GM18519 (cell line): Measurements from ENCODE around the gene PIGZ.
"Not testable (repeated sequence)": the region's sequence is repeated elsewhere in the genome, so short reads cannot be mapped to it uniquely, and the experiment has no call there.

ENCODE experiments used
- ATAC-seq: cut with Tn5 transposase; IDR thresholded peaks from one replicate; pipeline ENCODE4 v1.9.1; 2021; ENCODE audit warnings: mild to moderate bottlenecking, moderate library complexity; ENCODE audit not compliant: unreplicated experiment, low FRiP score

PIGZ gene

DNA sequence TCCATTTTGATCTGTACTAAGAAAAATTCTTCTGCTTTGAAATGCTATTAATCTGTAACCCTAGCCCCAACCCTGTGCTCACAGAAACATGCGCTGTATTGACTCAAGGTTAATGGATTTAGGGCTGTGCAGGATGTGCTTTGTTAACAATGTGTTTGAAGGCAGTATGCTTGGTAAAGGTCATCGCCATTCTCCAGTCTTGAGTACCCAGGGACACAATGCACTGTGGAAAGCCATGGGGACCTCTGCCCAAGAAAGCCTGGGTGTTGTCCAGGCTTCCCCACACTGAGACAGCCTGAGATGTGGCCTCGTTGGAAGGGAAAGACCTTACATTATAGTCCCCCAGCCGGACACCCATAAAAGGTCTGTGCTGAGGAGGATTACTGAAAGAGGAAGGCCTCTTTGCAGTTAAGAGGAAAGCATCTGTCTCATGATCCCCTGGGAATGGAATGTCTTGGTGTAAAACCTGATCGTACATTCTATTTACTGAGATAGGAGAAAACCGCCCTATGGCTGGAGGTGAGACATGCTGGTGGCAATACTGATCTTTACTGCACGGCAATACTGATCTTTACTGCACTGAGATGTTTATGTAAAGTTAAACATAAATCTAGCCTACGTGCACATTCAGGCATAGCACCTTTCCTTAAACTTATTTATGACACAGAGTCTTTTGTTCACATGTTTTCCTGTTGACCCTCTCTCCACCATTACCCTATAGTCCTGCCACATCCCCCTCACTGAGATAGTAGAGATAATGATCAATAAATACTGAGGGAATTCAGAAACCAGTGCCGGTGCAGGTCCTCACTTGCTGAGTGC, 6.3 kb downstream of the PIGZ start:
- no peak for ATAC-seq

DNA sequence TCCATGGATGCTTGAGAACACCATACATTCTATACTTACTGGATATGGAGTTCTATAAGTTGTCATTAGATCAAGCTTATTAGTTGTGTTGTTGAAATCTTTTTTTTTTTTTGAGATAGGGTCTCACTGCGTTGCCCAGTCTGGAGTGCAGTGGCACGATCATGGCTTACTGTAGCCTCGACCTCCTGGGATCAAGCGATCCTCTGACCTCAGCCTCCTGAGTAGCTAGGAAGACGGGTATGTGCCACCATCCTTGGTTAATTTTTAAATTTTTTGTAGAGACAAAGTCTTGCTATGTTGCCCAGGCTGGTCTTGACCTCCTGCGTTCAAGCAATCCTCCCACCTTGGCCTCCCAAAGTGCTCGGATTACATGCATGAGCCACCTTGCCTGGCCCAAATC, 13.8 kb downstream of the PIGZ start:
- no peak for ATAC-seq

DNA sequence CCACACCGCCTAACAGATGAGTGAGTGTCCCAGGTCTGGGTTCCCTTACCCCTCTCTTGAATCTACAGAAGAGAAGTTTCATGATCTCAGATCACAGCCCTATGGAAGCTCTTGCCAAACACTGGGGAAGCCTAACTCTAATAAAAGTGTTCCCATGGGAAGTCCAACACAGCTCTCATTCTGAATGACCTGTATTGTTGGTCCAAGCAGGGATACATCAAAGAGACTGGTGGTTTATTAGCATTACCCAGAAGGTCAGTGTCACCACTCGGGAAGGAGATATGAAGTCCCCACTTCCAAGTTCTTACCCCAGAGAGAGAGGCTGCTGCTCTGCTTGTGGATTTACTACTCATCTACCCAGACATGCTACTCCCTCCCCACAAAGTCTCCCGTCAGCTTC, 17.3 kb downstream of the PIGZ start:
- no peak for ATAC-seq

DNA sequence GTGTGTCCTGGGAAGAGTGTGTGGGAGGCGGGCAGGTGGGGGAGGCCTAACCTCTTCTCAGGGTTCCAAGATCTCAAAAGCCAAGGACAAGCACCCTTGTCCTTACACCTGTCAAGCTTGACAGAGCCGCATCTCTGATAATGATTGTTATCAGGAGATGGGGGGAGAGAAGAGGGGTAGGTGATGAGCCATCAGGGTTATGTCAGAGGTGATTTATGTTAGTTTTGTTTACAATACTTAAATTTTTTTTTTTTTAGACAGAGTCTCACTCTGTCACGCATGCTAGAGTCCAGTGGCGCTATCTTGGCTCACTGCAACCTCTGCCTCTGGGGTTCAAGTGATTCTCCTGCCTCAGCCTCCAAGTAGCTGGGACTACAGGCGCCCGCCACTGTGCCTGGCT, 18.9 kb downstream of the PIGZ start:
- ATAC-seq = no peak

DNA sequence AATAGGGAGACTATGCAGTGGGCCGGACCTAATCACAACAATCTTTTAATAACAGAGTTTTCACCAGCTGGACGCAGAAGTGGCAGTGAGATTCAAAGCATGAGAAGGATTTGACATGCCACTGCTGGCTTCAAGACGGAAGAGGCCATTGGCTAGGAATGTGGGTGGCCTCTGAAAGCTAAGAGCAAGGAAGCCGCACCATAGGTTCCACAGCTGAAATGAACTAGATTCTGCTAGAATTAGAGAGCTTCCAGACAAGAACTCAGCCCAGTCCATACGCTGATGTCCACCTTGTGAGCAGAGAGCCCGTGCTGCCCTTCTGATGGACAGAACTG, 19.4 kb downstream of the PIGZ start:
- no peak for ATAC-seq

DNA sequence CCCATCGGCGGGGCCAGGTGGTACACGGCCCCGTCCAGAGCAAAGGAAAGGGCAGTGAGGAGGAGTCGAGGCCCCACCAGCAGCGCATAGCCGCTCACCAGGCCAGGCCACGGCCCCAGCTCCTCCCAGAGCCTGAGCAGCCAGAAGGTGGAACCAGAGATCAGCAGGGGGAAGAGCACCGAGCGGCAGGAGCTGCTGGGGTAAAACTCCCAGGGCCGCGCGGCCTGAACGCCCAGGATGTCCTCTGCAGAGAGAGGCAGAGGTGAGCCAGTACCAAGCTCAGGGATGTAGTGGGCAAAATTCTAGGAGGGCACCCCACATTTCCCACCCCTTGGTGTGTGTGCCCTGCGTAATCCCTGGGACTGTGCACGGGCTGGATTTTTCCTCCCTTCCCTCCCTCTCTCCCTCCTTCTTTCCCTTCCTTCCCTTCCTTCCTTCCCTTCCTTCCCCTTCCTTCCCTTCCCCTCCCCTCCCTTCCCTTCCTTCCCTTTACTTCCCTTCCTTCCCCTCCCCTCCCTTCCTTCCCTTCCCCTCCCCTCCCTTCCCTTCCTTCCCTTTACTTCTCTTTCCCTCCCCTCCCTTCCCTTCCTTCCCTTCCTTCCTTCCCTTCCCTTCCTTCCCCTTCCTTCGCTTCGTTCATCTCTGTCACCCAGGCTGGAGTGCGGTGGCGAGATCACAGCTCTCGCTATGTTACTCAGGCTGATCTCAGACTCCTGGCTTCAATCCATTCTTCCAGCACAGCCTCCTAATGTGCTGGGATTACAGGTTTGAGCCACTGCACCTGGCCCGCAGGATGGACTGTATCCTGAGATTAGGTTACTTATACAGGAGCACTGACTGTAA, 20.0 kb downstream of the PIGZ start:
- no peak for ATAC-seq

DNA sequence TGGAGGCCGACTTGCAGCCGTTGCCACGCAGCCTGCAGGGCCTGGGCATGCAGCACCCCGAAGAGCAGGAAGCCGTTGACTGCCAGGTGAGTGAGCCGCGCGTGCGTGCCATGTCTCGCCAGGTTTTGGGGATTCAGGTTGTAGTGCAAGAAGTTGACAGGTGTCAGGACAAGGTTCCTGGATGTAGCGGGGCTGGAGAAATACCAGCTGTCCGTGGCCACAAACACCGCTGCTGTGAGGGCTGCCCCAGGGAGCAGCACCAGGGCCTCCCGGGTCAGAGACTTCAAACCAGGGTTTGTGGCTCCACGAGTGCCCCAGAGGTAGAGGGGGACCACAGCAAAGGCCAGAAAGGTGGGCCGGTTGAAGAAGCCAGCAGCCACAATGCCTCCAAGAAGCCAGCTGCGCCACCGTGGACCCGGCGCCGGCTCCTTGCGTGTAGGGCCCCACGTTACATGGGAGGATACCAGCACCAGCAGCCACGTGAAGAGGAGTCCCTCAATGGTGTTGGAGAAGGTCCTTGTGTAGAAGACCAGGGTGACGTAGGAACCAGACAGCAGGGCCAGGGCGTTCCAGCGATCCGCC, 20.7 kb downstream of the PIGZ start:
- no peak for ATAC-seq

DNA sequence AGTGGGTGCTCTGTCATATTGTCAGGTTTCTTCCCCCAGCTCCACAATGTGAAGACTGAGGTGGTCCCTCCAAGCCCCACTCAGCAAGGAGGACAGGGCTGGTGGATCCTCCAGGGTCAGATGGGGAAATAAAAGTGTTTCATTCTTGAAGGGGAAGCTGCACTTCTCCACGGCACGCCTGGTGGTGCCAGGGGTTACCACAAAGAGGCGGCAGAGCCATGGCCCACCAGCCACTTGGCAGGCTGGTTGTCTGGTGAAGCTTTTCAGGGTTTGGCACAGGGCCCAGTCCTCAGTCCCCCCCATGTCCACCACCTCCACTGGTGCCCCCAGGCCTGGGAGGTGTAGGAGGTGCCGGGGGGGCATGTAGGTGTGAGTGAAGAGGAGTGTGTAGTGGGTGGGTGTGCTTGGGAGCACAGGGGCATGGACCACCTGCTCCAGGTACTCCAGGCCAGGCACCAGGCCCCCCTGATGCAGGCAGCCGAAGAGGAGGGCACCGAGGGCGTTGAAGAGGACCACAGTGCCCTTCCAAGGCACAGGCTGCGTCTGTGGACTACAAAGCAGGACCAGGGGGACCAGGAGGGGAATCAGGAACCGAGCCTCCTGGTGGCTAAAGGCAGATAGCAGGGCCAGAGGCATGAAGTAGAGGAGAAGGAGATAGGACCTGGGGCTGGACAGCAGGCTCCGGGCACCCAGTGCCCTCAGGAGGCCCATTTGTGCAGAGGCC, 21.3 kb downstream of the PIGZ start:
- no peak for ATAC-seq

DNA sequence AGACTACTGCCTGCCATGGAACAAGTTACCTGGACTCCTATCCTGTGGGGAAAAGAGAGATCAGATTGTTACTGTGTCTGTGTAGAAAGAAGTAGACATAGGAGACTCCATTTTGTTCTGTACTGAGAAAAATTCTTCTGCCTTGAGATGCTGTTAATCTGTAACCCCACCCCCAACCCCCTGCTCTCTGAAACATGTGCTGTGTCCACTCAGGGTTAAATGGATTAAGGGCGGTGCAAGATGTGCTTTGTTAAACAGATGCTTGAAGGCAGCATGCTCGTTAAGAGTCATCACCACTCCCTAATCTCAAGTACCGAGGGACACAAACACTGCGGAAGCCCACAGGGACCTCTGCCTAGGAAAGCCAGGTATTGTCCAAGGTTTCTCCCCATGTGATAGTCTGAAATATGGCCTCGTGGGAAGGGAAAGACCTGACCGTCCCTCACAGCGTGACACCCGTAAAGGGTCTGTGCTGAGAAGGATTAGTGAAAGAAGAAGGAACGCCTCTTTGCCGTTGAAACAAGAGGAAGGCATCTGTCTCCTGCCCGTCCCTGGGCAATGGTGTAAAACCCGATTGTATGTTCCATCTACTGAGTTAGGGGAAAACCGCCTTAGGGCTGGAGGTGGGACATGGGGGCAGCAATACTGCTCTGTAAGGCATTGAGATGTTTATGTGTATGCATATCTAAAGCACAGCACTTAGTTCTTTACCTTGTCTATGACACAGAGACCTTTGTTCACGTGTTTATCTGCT, 24.4 kb downstream of the PIGZ start:
- not testable (repeated sequence) for ATAC-seq

DNA sequence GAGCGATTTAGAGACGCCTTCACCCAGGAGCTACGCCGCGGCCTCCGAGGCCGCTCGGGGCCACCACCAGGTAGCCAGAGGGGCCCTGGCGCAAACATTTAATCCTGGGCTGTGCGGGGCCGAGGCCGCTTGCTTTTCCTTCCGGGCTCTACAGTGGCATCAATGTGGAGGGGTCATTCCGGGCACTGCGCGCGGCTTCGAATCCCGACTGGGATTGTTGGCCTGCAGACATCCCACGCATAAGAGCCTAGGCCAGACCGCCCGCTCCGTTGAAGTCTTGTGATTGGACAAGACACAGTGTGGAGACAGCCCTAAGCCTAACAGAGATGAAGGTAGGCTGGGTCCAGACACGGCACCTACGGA, 25.7 kb downstream of the PIGZ start:
- peak; percentile 8 for ATAC-seq

DNA sequence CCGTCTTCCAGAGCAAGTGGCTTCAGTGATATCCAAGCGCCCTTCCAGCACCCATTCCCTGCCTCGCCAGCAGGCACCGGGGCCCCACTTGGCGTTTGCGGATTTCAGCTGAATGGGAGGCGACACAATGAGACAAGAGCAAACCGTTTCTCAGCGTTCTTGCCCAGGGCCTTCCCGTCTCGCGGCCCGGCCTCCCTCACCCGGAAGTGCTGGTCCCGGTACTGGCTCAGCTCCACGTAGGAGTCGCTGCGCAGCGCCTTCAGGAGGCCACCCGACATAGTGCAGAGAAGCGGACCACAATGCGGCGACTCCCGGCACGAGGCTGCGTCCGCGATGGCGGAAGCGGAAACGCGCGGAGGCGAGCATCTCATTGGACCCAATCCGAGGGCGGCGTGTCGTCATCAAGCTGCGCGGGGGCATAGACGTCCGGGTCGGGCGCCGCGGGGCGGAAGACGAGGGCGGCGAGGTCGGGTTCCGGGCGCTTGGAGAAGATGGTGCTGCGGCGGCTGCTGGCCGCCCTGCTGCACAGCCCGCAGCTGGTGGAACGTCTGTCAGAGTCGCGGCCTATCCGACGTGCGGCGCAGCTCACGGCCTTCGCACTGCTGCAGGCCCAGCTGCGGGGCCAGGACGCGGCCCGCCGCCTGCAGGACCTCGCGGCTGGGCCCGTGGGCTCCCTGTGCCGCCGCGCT, 26.3 kb downstream of the PIGZ start, which contains the start of gene NCBP2:
Gene NCBP2, minus strand, starts transcription at position 303 of the 689 bp plus-strand sequence. Its CDS starts 25 bp downstream, at position 278.
- ATAC-seq = peak; percentile 91

DNA sequence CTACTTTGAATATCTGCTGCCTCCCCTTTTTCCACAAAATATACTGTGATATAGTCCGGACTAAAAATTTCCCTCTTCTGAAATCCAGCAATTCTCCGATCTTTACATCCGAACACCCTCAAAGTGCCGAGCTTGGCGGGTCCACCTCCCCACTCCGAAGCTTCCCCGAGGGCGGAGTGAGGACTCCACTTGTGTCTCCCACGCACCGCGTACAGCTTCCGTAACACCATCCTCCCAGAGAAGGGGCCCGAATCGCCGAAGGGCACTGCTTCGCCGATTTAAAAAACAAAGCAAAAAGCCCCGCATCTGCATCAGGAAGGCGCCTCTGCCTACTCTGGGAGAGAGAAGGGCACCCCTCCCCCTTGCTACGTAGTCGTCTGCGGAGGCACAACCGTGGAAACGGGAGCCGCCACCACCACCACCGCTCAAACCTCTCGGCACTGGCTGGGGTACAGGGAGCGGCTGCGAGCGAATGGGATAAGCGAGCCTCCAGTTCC, 26.9 kb downstream of the PIGZ start:
- ATAC-seq = peak; percentile 5

DNA sequence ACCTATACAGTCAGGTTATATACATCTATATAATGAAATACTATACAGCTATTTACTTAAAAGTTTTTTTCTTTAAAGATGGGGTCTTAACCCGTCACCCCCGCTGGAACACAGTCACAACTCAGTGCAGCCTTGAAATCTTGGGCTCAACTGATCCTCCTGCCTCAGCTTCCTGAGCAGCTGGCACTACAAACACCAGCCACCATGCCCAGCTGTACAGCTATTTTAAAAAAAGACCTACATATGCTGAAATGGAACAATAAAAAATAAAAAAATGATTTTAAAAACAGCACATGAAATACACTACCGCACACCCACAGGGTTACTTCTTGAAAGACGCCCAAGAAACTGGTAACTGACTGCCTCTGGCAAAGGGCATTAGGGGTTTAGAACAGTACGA, 30.1 kb downstream of the PIGZ start:
- ATAC-seq = no peak

DNA sequence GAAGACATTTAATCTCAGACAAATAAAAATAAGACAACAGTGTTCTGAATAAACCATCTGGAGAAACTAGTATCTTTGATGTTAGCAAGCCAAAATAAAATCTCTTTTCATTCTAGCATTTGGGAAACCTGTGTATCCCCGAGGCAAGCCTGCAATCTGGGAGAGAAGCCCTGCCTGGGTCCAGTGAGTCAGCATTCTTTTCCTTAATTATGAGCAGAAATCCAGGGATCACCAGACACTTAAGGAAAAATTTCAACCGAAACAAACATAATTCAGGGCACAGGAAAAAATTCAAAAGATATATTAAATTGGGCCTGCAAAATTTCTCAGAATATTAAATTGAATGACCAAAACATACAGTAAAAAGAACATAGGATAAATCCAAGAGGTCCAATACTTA, 30.5 kb downstream of the PIGZ start:
- ATAC-seq = no peak

DNA sequence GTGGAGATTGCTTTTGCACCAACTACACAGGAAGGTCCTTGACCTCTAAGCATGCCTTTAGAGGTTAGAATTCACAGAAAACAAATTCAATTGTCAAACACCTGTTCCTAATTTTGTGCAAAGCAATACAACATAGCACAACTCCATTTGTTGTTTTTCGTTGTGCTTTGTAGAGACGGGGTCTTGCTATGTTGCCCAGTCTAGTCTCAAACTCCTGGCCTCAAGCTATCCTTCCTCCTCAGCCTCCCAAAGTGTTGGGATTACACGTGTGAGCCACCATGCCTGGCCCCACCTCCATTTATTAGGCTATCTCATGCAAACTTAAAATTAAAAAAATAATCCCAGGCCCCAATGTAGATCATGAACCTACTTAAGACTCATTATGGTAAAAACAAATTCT, 32.3 kb downstream of the PIGZ start:
- no peak for ATAC-seq

DNA sequence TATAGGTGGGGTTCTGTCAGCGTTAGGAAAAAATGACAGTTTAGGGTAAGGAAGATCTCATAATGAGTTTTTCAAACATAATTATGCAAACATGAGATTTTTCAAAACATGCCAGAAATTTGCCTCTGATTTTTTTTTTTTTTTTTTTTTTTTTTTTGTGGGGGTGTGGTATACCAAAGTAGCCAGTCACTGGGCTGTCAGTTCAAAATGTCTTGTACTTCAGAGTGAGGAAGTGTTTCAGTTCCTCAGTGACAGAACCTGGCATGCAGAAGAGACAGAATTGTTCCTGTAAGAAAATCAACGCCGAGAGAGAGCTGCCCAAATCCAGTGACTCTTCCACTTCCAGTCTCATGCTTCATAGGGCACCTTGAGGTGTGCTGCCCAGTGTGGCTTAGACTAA, 36.0 kb downstream of the PIGZ start:
- ATAC-seq = no peak

DNA sequence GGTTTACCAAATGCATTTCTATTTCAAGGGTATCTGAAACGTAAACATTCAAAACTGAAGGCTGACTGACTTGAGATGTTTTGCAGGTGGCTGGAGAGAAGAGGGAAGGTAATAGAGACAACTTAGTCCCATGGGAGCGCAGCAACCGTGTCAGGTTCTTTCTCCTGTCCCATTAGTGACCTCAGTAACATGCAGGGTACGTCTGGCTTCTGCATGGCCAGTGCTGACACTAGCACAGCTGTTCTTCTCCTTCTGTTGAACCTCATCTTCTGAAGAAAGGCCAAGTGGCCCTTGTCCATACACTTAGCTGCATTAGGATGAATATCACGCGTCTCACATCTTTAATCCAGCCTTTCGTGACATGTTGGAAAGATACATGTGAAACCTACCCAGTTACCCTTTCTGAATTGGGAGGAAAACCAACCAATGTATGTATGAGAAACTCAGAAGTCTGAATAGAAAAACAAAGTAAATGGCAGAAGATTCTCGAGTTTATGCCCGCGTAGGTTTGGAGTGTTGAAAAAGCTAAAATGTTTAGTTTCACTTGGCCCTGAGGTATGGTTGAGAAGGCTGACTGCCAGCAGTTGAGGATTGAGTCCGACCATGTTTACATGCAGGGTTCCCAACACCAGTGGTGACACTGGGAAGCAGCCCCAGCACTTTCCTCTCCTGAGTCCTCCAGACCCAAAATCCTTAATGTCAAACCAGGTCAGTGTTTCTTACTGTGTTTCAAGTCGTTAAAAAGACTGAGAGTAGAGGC, 36.6 kb downstream of the PIGZ start:
- ATAC-seq = no peak

DNA sequence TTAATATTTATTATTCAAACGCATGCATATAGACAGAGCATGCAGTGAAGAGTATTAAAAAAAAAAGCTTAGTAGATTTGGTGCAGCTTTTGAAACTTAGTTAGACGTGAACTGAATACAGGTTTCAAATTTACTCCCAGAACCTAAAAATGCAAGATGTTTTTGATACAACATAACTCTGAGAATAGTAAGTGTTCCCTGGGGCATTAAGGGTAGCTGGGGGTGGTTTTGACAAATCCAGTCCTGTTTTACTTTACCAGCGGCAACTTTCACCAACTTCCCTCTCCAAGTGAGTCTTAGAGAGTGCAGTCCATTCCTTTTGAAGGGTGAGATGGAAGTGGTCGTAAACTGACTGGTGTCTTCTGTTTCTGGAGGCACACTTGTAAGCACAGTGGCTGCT, 37.5 kb downstream of the PIGZ start:
- ATAC-seq = no peak
